SU-DHL-6 (cell line): ENCODE data around the gene SARM1.

ENCODE experiments used
- EZH2phosphoT487 ChIP-seq: fragments of 200-600 bp; sonication (generic), shearing (Covaris generic); conservative IDR thresholded peaks from 2 replicates; pipeline ENCODE4 v1.6.1; 2018; ENCODE audit warnings: mild to moderate bottlenecking, antibody characterized with exemption, low read length, moderate library complexity, mixed read lengths
- TF ChIP-seq, protein P1 (sequence below): fragments of 200-600 bp; sonication (generic); IDR thresholded peaks from one replicate; pipeline ENCODE4 v1.5.1; 2017; ENCODE audit warnings: antibody characterized with exemption, mild to moderate bottlenecking, low read length, moderate library complexity; ENCODE audit not compliant: insufficient read depth, poor library complexity, severe bottlenecking

DNA sequence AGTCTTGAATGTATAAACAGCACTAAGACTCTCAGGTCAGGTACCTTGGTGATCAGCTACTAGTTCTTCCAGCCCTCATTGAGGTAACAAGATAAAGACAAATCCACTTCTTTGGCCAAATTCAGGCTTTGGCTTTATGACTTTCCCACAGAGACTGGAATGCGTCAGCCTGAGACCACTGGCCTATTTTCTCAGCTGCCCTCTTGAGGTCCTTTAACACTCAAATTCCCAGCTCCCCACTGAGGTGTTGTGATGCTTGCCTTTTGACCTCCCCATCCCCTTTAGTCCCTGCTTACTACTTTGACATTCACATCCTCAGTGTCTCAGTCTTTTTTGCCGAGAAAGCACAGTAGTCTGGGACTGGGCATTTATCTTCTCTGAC is 25.3 kb upstream of the SARM1 start:
- TF ChIP-seq, protein P1, sequence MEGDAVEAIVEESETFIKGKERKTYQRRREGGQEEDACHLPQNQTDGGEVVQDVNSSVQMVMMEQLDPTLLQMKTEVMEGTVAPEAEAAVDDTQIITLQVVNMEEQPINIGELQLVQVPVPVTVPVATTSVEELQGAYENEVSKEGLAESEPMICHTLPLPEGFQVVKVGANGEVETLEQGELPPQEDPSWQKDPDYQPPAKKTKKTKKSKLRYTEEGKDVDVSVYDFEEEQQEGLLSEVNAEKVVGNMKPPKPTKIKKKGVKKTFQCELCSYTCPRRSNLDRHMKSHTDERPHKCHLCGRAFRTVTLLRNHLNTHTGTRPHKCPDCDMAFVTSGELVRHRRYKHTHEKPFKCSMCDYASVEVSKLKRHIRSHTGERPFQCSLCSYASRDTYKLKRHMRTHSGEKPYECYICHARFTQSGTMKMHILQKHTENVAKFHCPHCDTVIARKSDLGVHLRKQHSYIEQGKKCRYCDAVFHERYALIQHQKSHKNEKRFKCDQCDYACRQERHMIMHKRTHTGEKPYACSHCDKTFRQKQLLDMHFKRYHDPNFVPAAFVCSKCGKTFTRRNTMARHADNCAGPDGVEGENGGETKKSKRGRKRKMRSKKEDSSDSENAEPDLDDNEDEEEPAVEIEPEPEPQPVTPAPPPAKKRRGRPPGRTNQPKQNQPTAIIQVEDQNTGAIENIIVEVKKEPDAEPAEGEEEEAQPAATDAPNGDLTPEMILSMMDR, result no peak
- TF ChIP-seq EZH2phosphoT487, result no peak
